Progenitor cell of endocrine pancreas (in vitro differentiated cells): Measurements from ENCODE around the gene CCDC196. TPM values are rescaled to one million over a fixed set of nuclear protein-coding genes. Genes with fewer than 3 reads are reported as not detected.

Experiments used
- DNase-seq: peaks from one replicate; pipeline ENCODE4 v3.0.0; 2021; ENCODE audit warnings: low spot score; ENCODE audit not compliant: unreplicated experiment
- H3K27ac Mint-ChIP-seq: 2 replicates; pipeline ENCODE4 v1.8.0; 2021; ENCODE audit warnings: mild to moderate bottlenecking, moderate library complexity, mixed read lengths
- H3K27me3 Mint-ChIP-seq: 2 replicates; pipeline ENCODE4 v1.8.0; 2021; ENCODE audit warnings: mixed read lengths
- H3K36me3 Mint-ChIP-seq: 2 replicates; pipeline ENCODE4 v1.8.0; 2022; ENCODE audit warnings: mixed read lengths; ENCODE audit not compliant: insufficient read depth
- H3K4me1 Mint-ChIP-seq: 2 replicates; pipeline ENCODE4 v1.8.0; 2021; ENCODE audit warnings: low read depth, mixed read lengths
- H3K4me3 Mint-ChIP-seq: 2 replicates; pipeline ENCODE4 v1.8.0; 2021; ENCODE audit warnings: low read depth, mild to moderate bottlenecking, moderate library complexity, mixed read lengths
- H3K9me3 Mint-ChIP-seq: 2 replicates; pipeline ENCODE4 v1.8.0; 2021; ENCODE audit warnings: low read depth, mixed read lengths
- CTCF ChIP-seq: fragments of 200-600 bp; sonication (generic); IDR thresholded peaks from one replicate; pipeline ENCODE4 v1.5.0; 2021; ENCODE audit warnings: antibody characterized with exemption, mild to moderate bottlenecking; ENCODE audit not compliant: unreplicated experiment
- total RNA-seq: library from RNA; stranded (reverse); gene quantifications from 2 replicates; pipeline ENCODE4 v1.2.1, GENCODE V29; 2021

Gene CCDC196
- total RNA-seq, 1 donor from 2014 or later = not detected

GRCh38 chr14:66445936-66446335 lies 40.2 kb upstream of the CCDC196 start:
- Mint-ChIP-seq H3K4me3 (no peak overlapping the region), H3K27me3 (no peaks in the 10 kb centered on the region), H3K27ac (no peak overlapping the region), H3K36me3 (no peaks in the 10 kb centered on the region), H3K9me3 (no peaks in the 10 kb centered on the region), H3K4me1 (peaks cover 3% of the 10 kb centered on the region)
- no peak for TF ChIP-seq CTCF
- DNase-seq = no peak

GRCh38 chr14:66453469-66453868 lies 32.7 kb upstream of the CCDC196 start:
- peaks cover 6% of the 10 kb centered on the region for H3K9me3 Mint-ChIP-seq
- peaks cover 3% of the 10 kb centered on the region for H3K4me1 Mint-ChIP-seq
- DNase-seq = no peak
- no peak for TF ChIP-seq CTCF
- H3K36me3 Mint-ChIP-seq = no peaks in the 10 kb centered on the region
- H3K27ac Mint-ChIP-seq = no peak overlapping the region
- no peak overlapping the region for H3K4me3 Mint-ChIP-seq
- H3K27me3 Mint-ChIP-seq = no peaks in the 10 kb centered on the region

- no peak for TF ChIP-seq CTCF
- Mint-ChIP-seq H3K36me3 (no peaks in the 10 kb centered on the region), H3K4me1 (no peaks in the 10 kb centered on the region), H3K4me3 (no peak overlapping the region), H3K27ac (no peak overlapping the region), H3K9me3 (peaks cover 6% of the 10 kb centered on the region), H3K27me3 (no peaks in the 10 kb centered on the region)
- no peak for DNase-seq
Measured at GRCh38 chr14:66459603-66460002, 26.6 kb upstream of the CCDC196 start.

- Mint-ChIP-seq H3K4me3 (no peak overlapping the region), H3K27me3 (no peaks in the 10 kb centered on the region), H3K36me3 (no peaks in the 10 kb centered on the region), H3K4me1 (no peaks in the 10 kb centered on the region), H3K27ac (no peak overlapping the region), H3K9me3 (peaks cover 6% of the 10 kb centered on the region)
- no peak for TF ChIP-seq CTCF
- no peak for DNase-seq
Measured at GRCh38 chr14:66464261-66464660, 21.9 kb upstream of the CCDC196 start.

- Mint-ChIP-seq H3K27ac (no peak overlapping the region), H3K4me1 (no peaks in the 10 kb centered on the region), H3K27me3 (no peaks in the 10 kb centered on the region), H3K9me3 (peaks cover 34% of the 10 kb centered on the region), H3K36me3 (peaks cover 5% of the 10 kb centered on the region), H3K4me3 (no peak overlapping the region)
- no peak for TF ChIP-seq CTCF
- no peak for DNase-seq
Measured at GRCh38 chr14:66468778-66469367, 17.3 kb upstream of the CCDC196 start.
